Activated naive CD8-positive, alpha-beta T cell treated with anti-CD3 and anti-CD28 coated beads for 36 hours (primary cell): ENCODE data around the gene AHCYL2. TPM values are rescaled to one million over a fixed set of nuclear protein-coding genes. Genes with fewer than 3 reads are reported as not detected.
"Not testable (repeated sequence)": the region's sequence is repeated elsewhere in the genome, so short reads cannot be mapped to it uniquely, and the experiment has no call there.

Source experiments
- DNase-seq: peaks from one replicate; pipeline ENCODE4 v3.0.0; 2021
- H3K27ac Mint-ChIP-seq: one replicate; pipeline ENCODE4 v1.8.0; 2022; ENCODE audit warnings: mild to moderate bottlenecking, moderate library complexity, mixed read lengths
- H3K27me3 Mint-ChIP-seq: one replicate; pipeline ENCODE4 v1.8.0; 2022; ENCODE audit warnings: mild to moderate bottlenecking, mixed read lengths
- H3K36me3 Mint-ChIP-seq: one replicate; pipeline ENCODE4 v1.8.0; 2021; ENCODE audit warnings: mild to moderate bottlenecking, mixed read lengths
- H3K4me1 Mint-ChIP-seq: one replicate; pipeline ENCODE4 v1.8.0; 2021; ENCODE audit warnings: mixed read lengths
- H3K4me3 Mint-ChIP-seq: one replicate; pipeline ENCODE4 v1.8.0; 2022; ENCODE audit warnings: mild to moderate bottlenecking, moderate library complexity, mixed read lengths
- H3K9me3 Mint-ChIP-seq: one replicate; pipeline ENCODE4 v1.8.0; 2022; ENCODE audit warnings: mixed read lengths
- total RNA-seq, 2 experiments: library from RNA; stranded (reverse); gene quantifications; one replicate each; pipeline ENCODE4 v1.2.3, GENCODE V29; 2021

AHCYL2 gene
- total RNA-seq, 2 experiments from 2014 or later = 6.5 to 6.8 TPM

- H3K27ac Mint-ChIP-seq = no peak overlapping the region
- no peak for DNase-seq
- H3K36me3 Mint-ChIP-seq = peaks cover 9% of the 10 kb centered on the region
- H3K4me3 Mint-ChIP-seq = no peak overlapping the region
- peaks cover 5% of the 10 kb centered on the region for H3K4me1 Mint-ChIP-seq
- no peaks in the 10 kb centered on the region for H3K9me3 Mint-ChIP-seq
- no peaks in the 10 kb centered on the region for H3K27me3 Mint-ChIP-seq
Observed at GRCh38 chr7:129278688-129279087, 53.9 kb downstream of the AHCYL2 start.

- Mint-ChIP-seq H3K4me1 (peaks cover 5% of the 10 kb centered on the region), H3K36me3 (peaks cover under 1% of the 10 kb centered on the region), H3K27me3 (no peaks in the 10 kb centered on the region), H3K4me3 (no peak overlapping the region), H3K9me3 (no peaks in the 10 kb centered on the region), H3K27ac (no peak overlapping the region)
- no peak for DNase-seq
Observed at GRCh38 chr7:129279757-129280156, 54.9 kb downstream of the AHCYL2 start.

- no peak for DNase-seq
- no peaks in the 10 kb centered on the region for H3K27me3 Mint-ChIP-seq
- H3K36me3 Mint-ChIP-seq = no peaks in the 10 kb centered on the region
- H3K27ac Mint-ChIP-seq = no peak overlapping the region
- no peaks in the 10 kb centered on the region for H3K9me3 Mint-ChIP-seq
- H3K4me1 Mint-ChIP-seq = peaks cover 5% of the 10 kb centered on the region
- no peak overlapping the region for H3K4me3 Mint-ChIP-seq
Observed at GRCh38 chr7:129281163-129281562, 56.3 kb downstream of the AHCYL2 start.

GRCh38 chr7:129282865-129283264 is 58.0 kb downstream of the AHCYL2 start:
- Mint-ChIP-seq H3K4me3 (no peak overlapping the region), H3K27ac (no peak overlapping the region), H3K36me3 (no peaks in the 10 kb centered on the region), H3K27me3 (no peaks in the 10 kb centered on the region), H3K4me1 (peaks cover 5% of the 10 kb centered on the region), H3K9me3 (no peaks in the 10 kb centered on the region)
- no peak for DNase-seq

- no peaks in the 10 kb centered on the region for H3K9me3 Mint-ChIP-seq
- H3K27me3 Mint-ChIP-seq = no peaks in the 10 kb centered on the region
- H3K27ac Mint-ChIP-seq = no peak overlapping the region
- peaks cover 1% of the 10 kb centered on the region for H3K36me3 Mint-ChIP-seq
- peaks cover 5% of the 10 kb centered on the region for H3K4me1 Mint-ChIP-seq
- DNase-seq = no peak
- H3K4me3 Mint-ChIP-seq = no peak overlapping the region
Observed at GRCh38 chr7:129283936-129284335, 59.1 kb downstream of the AHCYL2 start.

- H3K4me1 Mint-ChIP-seq = peaks cover 2% of the 10 kb centered on the region
- no peaks in the 10 kb centered on the region for H3K27me3 Mint-ChIP-seq
- H3K9me3 Mint-ChIP-seq = no peaks in the 10 kb centered on the region
- H3K36me3 Mint-ChIP-seq = peaks cover 1% of the 10 kb centered on the region
- no peak for DNase-seq
- no peak overlapping the region for H3K27ac Mint-ChIP-seq
- no peak overlapping the region for H3K4me3 Mint-ChIP-seq
Observed at GRCh38 chr7:129285111-129285510, 60.3 kb downstream of the AHCYL2 start.

GRCh38 chr7:129292861-129293260 is 68.0 kb downstream of the AHCYL2 start:
- Mint-ChIP-seq H3K9me3 (no peaks in the 10 kb centered on the region), H3K27ac (no peak overlapping the region), H3K36me3 (peaks cover 1% of the 10 kb centered on the region)

GRCh38 chr7:129295015-129295423 is 70.2 kb downstream of the AHCYL2 start:
- no peak overlapping the region for H3K27ac Mint-ChIP-seq
- H3K9me3 Mint-ChIP-seq = no peaks in the 10 kb centered on the region
- H3K27me3 Mint-ChIP-seq = no peaks in the 10 kb centered on the region
- DNase-seq = no peak
- no peak overlapping the region for H3K4me3 Mint-ChIP-seq
- H3K4me1 Mint-ChIP-seq = no peaks in the 10 kb centered on the region
- H3K36me3 Mint-ChIP-seq = no peaks in the 10 kb centered on the region

More at GRCh38 chr7:129292861-129293260, 68.0 kb downstream of the AHCYL2 start:
- no peak for DNase-seq
- Mint-ChIP-seq H3K4me1 (no peaks in the 10 kb centered on the region), H3K27me3 (no peaks in the 10 kb centered on the region), H3K4me3 (no peak overlapping the region)

GRCh38 chr7:129298268-129298893 is 73.6 kb downstream of the AHCYL2 start:
- H3K27me3 Mint-ChIP-seq = no peaks in the 10 kb centered on the region
- H3K27ac Mint-ChIP-seq = no peak overlapping the region
- no peak overlapping the region for H3K4me3 Mint-ChIP-seq
- peak; percentile 29 for DNase-seq
- H3K36me3 Mint-ChIP-seq = peaks cover 9% of the 10 kb centered on the region
- peaks cover 5% of the 10 kb centered on the region for H3K9me3 Mint-ChIP-seq
- H3K4me1 Mint-ChIP-seq = no peaks in the 10 kb centered on the region

GRCh38 chr7:129299889-129300288 is 75.1 kb downstream of the AHCYL2 start:
- H3K9me3 Mint-ChIP-seq = peaks cover 15% of the 10 kb centered on the region
- peaks cover 20% of the 10 kb centered on the region for H3K36me3 Mint-ChIP-seq
- peaks cover 2% of the 10 kb centered on the region for H3K4me1 Mint-ChIP-seq
- H3K27me3 Mint-ChIP-seq = no peaks in the 10 kb centered on the region
- no peak for DNase-seq
- no peak overlapping the region for H3K27ac Mint-ChIP-seq
- H3K4me3 Mint-ChIP-seq = no peak overlapping the region

GRCh38 chr7:129300299-129300698 is 75.5 kb downstream of the AHCYL2 start:
- H3K4me1 Mint-ChIP-seq, H3K4me3 Mint-ChIP-seq, DNase-seq, H3K27me3 Mint-ChIP-seq, H3K27ac Mint-ChIP-seq: not testable (repeated sequence)
- H3K36me3 Mint-ChIP-seq = peaks cover 22% of the 10 kb centered on the region
- H3K9me3 Mint-ChIP-seq = peaks cover 15% of the 10 kb centered on the region

- no peak overlapping the region for H3K27ac Mint-ChIP-seq
- no peak overlapping the region for H3K4me3 Mint-ChIP-seq
- no peak for DNase-seq
- H3K9me3 Mint-ChIP-seq = peaks cover 12% of the 10 kb centered on the region
- no peaks in the 10 kb centered on the region for H3K27me3 Mint-ChIP-seq
- peaks cover 2% of the 10 kb centered on the region for H3K4me1 Mint-ChIP-seq
- H3K36me3 Mint-ChIP-seq = peaks cover 19% of the 10 kb centered on the region
Observed at GRCh38 chr7:129307592-129307991, 82.8 kb downstream of the AHCYL2 start.

- H3K9me3 Mint-ChIP-seq = peaks cover 12% of the 10 kb centered on the region
- no peak overlapping the region for H3K4me3 Mint-ChIP-seq
- H3K27ac Mint-ChIP-seq = no peak overlapping the region
- H3K27me3 Mint-ChIP-seq = no peaks in the 10 kb centered on the region
- peaks cover 2% of the 10 kb centered on the region for H3K4me1 Mint-ChIP-seq
- no peak for DNase-seq
- H3K36me3 Mint-ChIP-seq = peaks cover 19% of the 10 kb centered on the region
Observed at GRCh38 chr7:129308047-129308446, 83.2 kb downstream of the AHCYL2 start.

- Mint-ChIP-seq H3K36me3 (peaks cover 5% of the 10 kb centered on the region), H3K27me3 (no peaks in the 10 kb centered on the region), H3K9me3 (no peaks in the 10 kb centered on the region), H3K4me3 (no peak overlapping the region), H3K4me1 (no peaks in the 10 kb centered on the region), H3K27ac (no peak overlapping the region)
- no peak for DNase-seq
Observed at GRCh38 chr7:129311429-129311828, 86.6 kb downstream of the AHCYL2 start.

GRCh38 chr7:129313282-129313681 is 88.5 kb downstream of the AHCYL2 start:
- no peak overlapping the region for H3K27ac Mint-ChIP-seq
- peaks cover 5% of the 10 kb centered on the region for H3K36me3 Mint-ChIP-seq
- no peaks in the 10 kb centered on the region for H3K27me3 Mint-ChIP-seq
- no peak for DNase-seq
- H3K4me1 Mint-ChIP-seq = no peaks in the 10 kb centered on the region
- no peak overlapping the region for H3K4me3 Mint-ChIP-seq
- H3K9me3 Mint-ChIP-seq = no peaks in the 10 kb centered on the region

GRCh38 chr7:129315960-129316359 is 91.1 kb downstream of the AHCYL2 start:
- Mint-ChIP-seq H3K36me3 (peaks cover 5% of the 10 kb centered on the region), H3K4me3 (no peak overlapping the region), H3K4me1 (no peaks in the 10 kb centered on the region), H3K9me3 (no peaks in the 10 kb centered on the region), H3K27me3 (no peaks in the 10 kb centered on the region), H3K27ac (no peak overlapping the region)
- DNase-seq = no peak
